ENCODE measurements around the gene MRGPRD. TPM values are rescaled to one million over a fixed set of nuclear protein-coding genes. Genes with fewer than 3 reads are reported as not detected.

Gene MRGPRD
- total RNA-seq, 1 experiment from 2014 or later = not detected

DNA sequence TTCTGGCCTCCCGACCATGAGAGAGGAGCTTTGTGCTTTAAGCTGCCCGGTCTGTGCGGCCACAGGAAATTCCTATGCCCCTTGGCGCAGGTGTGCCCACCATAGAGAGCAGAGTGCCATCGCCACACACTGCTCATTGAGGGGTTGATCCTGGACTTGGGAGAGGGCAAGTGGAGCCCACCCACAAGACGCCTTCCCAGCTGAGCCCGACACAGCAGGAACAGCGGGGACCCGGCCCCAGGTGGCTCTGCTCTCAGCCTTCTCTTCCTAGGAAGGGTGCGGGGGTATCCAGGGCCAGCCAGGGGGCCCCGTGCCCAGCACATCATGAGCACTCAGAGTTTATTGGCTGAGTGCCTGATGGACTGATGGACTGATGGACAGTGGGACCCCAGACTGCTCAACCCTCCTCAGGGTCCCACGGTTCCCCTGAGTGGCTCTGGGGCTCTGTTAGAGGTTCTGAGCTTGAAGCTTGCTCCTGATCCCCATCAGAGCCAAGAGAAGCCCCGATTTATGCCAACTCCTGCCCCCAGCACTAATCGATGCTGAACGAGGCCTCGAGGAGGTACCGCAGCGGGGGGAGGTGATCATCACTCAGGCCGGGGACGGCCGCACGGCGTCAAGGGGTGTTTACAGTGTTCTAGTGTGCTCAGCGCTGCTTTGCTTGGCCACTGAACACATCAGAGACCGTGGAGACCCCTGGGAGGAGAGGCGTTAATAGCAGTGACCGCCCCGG is 13.5 kb upstream of the MRGPRD start:
- Mint-ChIP-seq H3K27ac (ENCODE audit: low read depth, unreplicated experiment) (no peak overlapping the region), H3K4me1 (ENCODE audit: insufficient read depth, unreplicated experiment) (no peaks in the 10 kb centered on the region), H3K36me3 (ENCODE audit: insufficient read depth, unreplicated experiment) (peaks cover 6% of the 10 kb centered on the region), H3K9me3 (ENCODE audit: unreplicated experiment) (no peaks in the 10 kb centered on the region), H3K4me3 (ENCODE audit: unreplicated experiment) (no peak overlapping the region), H3K27me3 (ENCODE audit: insufficient read depth, unreplicated experiment) (peaks cover 45% of the 10 kb centered on the region)
- CTCF ChIA-PET = no interaction called here
- no TSS peak for BruUV-seq (replicated peaks)
- TF ChIP-seq, protein P1, sequence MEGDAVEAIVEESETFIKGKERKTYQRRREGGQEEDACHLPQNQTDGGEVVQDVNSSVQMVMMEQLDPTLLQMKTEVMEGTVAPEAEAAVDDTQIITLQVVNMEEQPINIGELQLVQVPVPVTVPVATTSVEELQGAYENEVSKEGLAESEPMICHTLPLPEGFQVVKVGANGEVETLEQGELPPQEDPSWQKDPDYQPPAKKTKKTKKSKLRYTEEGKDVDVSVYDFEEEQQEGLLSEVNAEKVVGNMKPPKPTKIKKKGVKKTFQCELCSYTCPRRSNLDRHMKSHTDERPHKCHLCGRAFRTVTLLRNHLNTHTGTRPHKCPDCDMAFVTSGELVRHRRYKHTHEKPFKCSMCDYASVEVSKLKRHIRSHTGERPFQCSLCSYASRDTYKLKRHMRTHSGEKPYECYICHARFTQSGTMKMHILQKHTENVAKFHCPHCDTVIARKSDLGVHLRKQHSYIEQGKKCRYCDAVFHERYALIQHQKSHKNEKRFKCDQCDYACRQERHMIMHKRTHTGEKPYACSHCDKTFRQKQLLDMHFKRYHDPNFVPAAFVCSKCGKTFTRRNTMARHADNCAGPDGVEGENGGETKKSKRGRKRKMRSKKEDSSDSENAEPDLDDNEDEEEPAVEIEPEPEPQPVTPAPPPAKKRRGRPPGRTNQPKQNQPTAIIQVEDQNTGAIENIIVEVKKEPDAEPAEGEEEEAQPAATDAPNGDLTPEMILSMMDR (IDR thresholded peaks at IDR 0.05; ENCODE audit: unreplicated experiment) = no peak
- no peak for DNase-seq (ENCODE audit: unreplicated experiment)
- intact Hi-C loops (cut with micrococcal nuclease) = no loop called here
- POLR2A ChIA-PET = no interaction called here

DNA sequence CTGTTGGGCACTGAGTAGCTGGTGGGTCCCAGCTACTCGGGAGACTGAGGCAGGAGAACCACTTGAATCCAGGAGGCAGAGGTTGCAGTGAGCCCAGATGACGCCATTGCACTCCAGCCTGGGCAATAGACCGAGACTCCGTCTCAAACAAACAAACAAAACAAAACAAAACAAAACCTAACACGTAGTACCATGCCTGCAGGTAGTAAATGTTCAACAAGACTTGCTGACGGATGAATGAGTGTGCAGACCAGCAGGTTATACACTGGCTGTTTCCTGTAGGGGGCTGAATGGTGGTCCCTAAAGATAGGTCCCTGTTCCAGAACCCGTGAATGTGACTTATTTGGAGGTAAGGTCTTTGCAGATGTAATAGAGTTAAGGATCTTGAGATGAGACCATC is 12.8 kb upstream of the MRGPRD start:
- CTCF ChIA-PET = interaction anchor here (0.7 kb wide), 1 partner anchor 330 kb away, joined by 3 read pairs; no protein-coding TSS in a partner anchor
- TF ChIP-seq, protein P1 (IDR thresholded peaks at IDR 0.05; ENCODE audit: unreplicated experiment) = no peak
- Mint-ChIP-seq H3K9me3 (ENCODE audit: unreplicated experiment) (no peaks in the 10 kb centered on the region), H3K4me3 (ENCODE audit: unreplicated experiment) (no peak overlapping the region), H3K27me3 (ENCODE audit: insufficient read depth, unreplicated experiment) (peaks cover 53% of the 10 kb centered on the region), H3K4me1 (ENCODE audit: insufficient read depth, unreplicated experiment) (no peaks in the 10 kb centered on the region), H3K27ac (ENCODE audit: low read depth, unreplicated experiment) (no peak overlapping the region), H3K36me3 (ENCODE audit: insufficient read depth, unreplicated experiment) (peaks cover 6% of the 10 kb centered on the region)
- DNase-seq (ENCODE audit: unreplicated experiment) = no peak
- intact Hi-C loops (cut with micrococcal nuclease) = no loop called here
- BruUV-seq (replicated peaks) = no TSS peak
- POLR2A ChIA-PET = no interaction called here

DNA sequence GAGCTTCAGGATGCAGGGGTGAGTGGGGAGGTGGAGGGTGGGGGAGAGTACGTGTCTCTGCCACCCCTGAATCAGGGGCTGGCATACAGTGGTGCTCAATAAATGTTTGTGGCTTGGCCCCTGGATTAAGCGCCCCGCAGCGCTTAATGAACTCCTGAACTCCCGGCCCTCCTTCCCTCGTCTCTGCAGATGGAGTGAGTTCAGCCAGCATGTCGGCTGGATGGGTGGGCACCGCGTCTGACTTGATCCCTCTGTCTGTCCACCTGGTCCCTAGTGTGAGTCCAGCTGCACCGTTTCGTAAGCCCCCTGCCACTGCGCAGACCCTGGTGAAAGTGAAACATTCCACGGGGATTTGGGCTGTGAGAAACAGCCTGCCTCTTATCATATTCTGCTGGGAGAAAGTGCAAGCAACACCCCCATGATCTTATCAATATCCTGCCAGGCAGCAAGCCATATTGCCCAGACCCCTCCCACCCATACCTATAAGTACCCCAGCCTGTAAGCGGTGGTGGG is 12.0 kb upstream of the MRGPRD start:
- DNase-seq (ENCODE audit: unreplicated experiment) = no peak
- H3K27ac Mint-ChIP-seq (ENCODE audit: low read depth, unreplicated experiment) = no peak overlapping the region
- intact Hi-C loops (cut with micrococcal nuclease) = no loop called here
- CTCF ChIA-PET = interaction anchor here (0.7 kb wide), 1 partner anchor 329 kb away, joined by 3 read pairs; no protein-coding TSS in a partner anchor
- BruUV-seq (replicated peaks) = no TSS peak
- H3K9me3 Mint-ChIP-seq (ENCODE audit: unreplicated experiment) = no peaks in the 10 kb centered on the region
- no peak overlapping the region for H3K4me3 Mint-ChIP-seq (ENCODE audit: unreplicated experiment)
- no peaks in the 10 kb centered on the region for H3K4me1 Mint-ChIP-seq (ENCODE audit: insufficient read depth, unreplicated experiment)
- POLR2A ChIA-PET = no interaction called here
- peaks cover 60% of the 10 kb centered on the region for H3K27me3 Mint-ChIP-seq (ENCODE audit: insufficient read depth, unreplicated experiment)
- peaks cover 6% of the 10 kb centered on the region for H3K36me3 Mint-ChIP-seq (ENCODE audit: insufficient read depth, unreplicated experiment)
- TF ChIP-seq, protein P1 (IDR thresholded peaks at IDR 0.05; ENCODE audit: unreplicated experiment) = no peak

DNA sequence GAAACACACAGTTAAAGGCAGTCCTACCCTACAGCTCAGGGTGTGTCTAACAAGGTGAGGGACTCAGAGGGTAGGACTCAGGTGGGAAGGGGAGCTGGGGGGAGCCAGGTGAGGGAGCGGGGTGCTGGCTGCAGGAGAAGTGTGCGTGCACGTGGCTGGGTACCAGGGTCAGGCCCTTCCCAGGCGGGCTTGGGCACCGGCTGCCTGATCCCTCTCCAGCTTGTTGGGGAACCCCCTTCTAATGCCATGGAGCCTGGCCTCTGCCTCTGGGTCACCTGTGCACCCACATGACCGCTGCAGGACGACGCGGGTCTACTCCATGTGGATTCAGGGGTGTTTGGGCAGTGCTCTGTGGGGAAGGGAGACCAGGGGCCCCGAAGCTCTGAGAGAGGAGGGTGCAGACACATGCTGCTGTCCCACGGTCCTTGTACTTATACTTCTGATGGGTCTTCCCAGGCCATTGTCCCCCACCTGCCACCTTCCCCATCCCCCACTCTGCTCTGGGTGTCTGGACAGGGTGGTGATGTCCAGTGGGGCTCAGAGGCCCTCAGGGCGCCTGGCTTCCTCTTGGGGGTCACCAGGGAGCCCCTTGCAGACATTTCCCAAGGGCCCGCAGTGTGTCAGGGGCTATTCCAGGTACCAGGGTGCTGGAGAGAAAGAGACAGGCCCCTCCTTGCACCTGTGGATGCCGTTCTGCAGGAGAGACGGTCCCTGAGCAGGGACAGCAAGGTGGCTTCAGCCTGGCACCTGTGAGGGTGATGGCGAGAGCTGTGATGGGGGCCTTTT is 10.4 kb upstream of the MRGPRD start:
- POLR2A ChIA-PET = interaction anchor here (0.6 kb wide), 1 partner anchor 1257 kb away, joined by 4 read pairs; no protein-coding TSS in a partner anchor
- Mint-ChIP-seq H3K27ac (ENCODE audit: low read depth, unreplicated experiment) (no peak overlapping the region), H3K27me3 (ENCODE audit: insufficient read depth, unreplicated experiment) (peaks cover 76% of the 10 kb centered on the region), H3K4me1 (ENCODE audit: insufficient read depth, unreplicated experiment) (no peaks in the 10 kb centered on the region), H3K4me3 (ENCODE audit: unreplicated experiment) (no peak overlapping the region), H3K36me3 (ENCODE audit: insufficient read depth, unreplicated experiment) (peaks cover 6% of the 10 kb centered on the region), H3K9me3 (ENCODE audit: unreplicated experiment) (no peaks in the 10 kb centered on the region)
- intact Hi-C loops (cut with micrococcal nuclease) = no loop called here
- DNase-seq (ENCODE audit: unreplicated experiment) = no peak
- CTCF ChIA-PET = interaction anchor here (0.7 kb wide), 1 partner anchor 96 kb away, joined by 4 read pairs; no protein-coding TSS in a partner anchor
- TF ChIP-seq, protein P1 (IDR thresholded peaks at IDR 0.05; ENCODE audit: unreplicated experiment) = no peak
- BruUV-seq (replicated peaks) = no TSS peak

All from MCF 10A (cell line).